C4-2B (cell line): ENCODE data around the gene CHKA.

ENCODE experiments used
- ZFX ChIP-seq: fragments of 450-650 bp; IDR thresholded peaks from 2 replicates; pipeline ENCODE4 v1.6.1; 2017
- TF ChIP-seq, protein P1 (sequence below): fragments of 450-650 bp; conservative IDR thresholded peaks from 2 replicates; pipeline ENCODE4 v1.5.1; 2017; ENCODE audit warnings: mild to moderate bottlenecking

DNA sequence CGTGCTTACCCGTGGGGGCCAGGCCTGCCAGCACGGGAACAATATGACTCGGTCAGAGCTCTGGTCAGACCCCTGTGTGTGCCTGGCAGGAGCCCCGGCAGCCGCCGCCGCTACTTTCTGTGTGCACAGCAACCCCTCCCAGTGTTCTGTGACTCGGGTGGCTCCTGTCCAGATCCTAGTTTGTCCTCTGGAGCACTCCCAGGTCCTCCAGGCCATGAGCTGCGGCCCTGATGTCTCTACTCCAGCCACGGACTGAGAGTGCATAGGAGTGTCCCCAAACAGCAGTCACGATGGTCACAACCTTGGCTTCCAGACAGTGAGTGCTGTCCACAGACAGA lies 87.5 kb downstream of the CHKA start:
- TF ChIP-seq, protein P1, sequence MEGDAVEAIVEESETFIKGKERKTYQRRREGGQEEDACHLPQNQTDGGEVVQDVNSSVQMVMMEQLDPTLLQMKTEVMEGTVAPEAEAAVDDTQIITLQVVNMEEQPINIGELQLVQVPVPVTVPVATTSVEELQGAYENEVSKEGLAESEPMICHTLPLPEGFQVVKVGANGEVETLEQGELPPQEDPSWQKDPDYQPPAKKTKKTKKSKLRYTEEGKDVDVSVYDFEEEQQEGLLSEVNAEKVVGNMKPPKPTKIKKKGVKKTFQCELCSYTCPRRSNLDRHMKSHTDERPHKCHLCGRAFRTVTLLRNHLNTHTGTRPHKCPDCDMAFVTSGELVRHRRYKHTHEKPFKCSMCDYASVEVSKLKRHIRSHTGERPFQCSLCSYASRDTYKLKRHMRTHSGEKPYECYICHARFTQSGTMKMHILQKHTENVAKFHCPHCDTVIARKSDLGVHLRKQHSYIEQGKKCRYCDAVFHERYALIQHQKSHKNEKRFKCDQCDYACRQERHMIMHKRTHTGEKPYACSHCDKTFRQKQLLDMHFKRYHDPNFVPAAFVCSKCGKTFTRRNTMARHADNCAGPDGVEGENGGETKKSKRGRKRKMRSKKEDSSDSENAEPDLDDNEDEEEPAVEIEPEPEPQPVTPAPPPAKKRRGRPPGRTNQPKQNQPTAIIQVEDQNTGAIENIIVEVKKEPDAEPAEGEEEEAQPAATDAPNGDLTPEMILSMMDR: no peak
- no peak for TF ChIP-seq ZFX
